MCF 10A (cell line): ENCODE results near the gene METTL5. TPM values are rescaled to one million over a fixed set of nuclear protein-coding genes. Genes with fewer than 3 reads are reported as not detected.
A peak's percentile ranks its signal among the peaks of the same experiment; 100 is the strongest.

Source experiments
- BruUV-seq: library from RNA; stranded (reverse); fragments of 400-500 nt; replicated peaks from 2 replicates; lab custom pipeline; 2021; lab: Mats Ljungman, UMichigan
- CTCF ChIA-PET: fragments of 300-600 bp; sonication (Branson Sonifier 250); formaldehyde crosslinking; extraction: SDS; loops from one replicate; lab custom pipeline; 2021; ENCODE audit warnings: antibody characterized with exemption, inconsistent platforms; lab: Yijun Ruan, JAX
- POLR2A ChIA-PET: fragments of 300-600, 350-650 bp; sonication (Branson Sonifier 250); formaldehyde crosslinking; extraction: SDS; loops from one replicate; lab custom pipeline; 2020; ENCODE audit warnings: antibody characterized with exemption, inconsistent platforms; lab: Yijun Ruan, JAX
- DNase-seq: peaks from one replicate; pipeline ENCODE4 v3.0.0-alpha.2; 2018; ENCODE audit not compliant: unreplicated experiment
- H3K27ac Mint-ChIP-seq: one replicate; pipeline ENCODE4 v1.8.0; 2022; ENCODE audit warnings: mild to moderate bottlenecking, low read depth, mixed read lengths; ENCODE audit not compliant: unreplicated experiment
- H3K27me3 Mint-ChIP-seq: one replicate; pipeline ENCODE4 v1.8.0; 2022; ENCODE audit warnings: mixed read lengths; ENCODE audit not compliant: insufficient read depth, unreplicated experiment
- H3K36me3 Mint-ChIP-seq: one replicate; pipeline ENCODE4 v1.8.0; 2022; ENCODE audit warnings: mild to moderate bottlenecking, moderate library complexity, mixed read lengths; ENCODE audit not compliant: insufficient read depth, unreplicated experiment
- H3K4me1 Mint-ChIP-seq: one replicate; pipeline ENCODE4 v1.8.0; 2022; ENCODE audit warnings: mixed read lengths; ENCODE audit not compliant: insufficient read depth, unreplicated experiment
- H3K4me3 Mint-ChIP-seq: one replicate; pipeline ENCODE4 v1.8.0; 2022; ENCODE audit warnings: mild to moderate bottlenecking, moderate library complexity, mixed read lengths; ENCODE audit not compliant: unreplicated experiment
- H3K9me3 Mint-ChIP-seq: one replicate; pipeline ENCODE4 v1.8.0; 2022; ENCODE audit warnings: mixed read lengths; ENCODE audit not compliant: unreplicated experiment
- CTCF ChIP-seq: fragments of 200-600 bp; IDR thresholded peaks from one replicate; pipeline ENCODE4 v1.8.0; 2022; ENCODE audit warnings: antibody characterized with exemption, mild to moderate bottlenecking; ENCODE audit not compliant: unreplicated experiment
- intact Hi-C: fragments of 100-400 bp; cut with micrococcal nuclease; formaldehyde crosslinking; loops from 2 replicates; pipeline ENCODE4 v1.14.1; 2022
- total RNA-seq: library from RNA; stranded (reverse); gene quantifications from 2 replicates; pipeline ENCODE4 v1.2.3, GENCODE V29; 2022

Gene METTL5
- total RNA-seq, 1 experiment from 2014 or later: 109 TPM

- BruUV-seq: no TSS peak
- Mint-ChIP-seq H3K27me3 (no peaks in the 10 kb centered on the region), H3K4me1 (peaks cover 4% of the 10 kb centered on the region), H3K36me3 (peaks cover 82% of the 10 kb centered on the region), H3K4me3 (no peak overlapping the region), H3K27ac (no peak overlapping the region), H3K9me3 (no peaks in the 10 kb centered on the region)
- no peak for DNase-seq
- POLR2A ChIA-PET: interaction anchor here (0.6 to 1.6 kb wide), 2 partner anchors 12 to 377 kb away, joined by 3 to 4 read pairs; no protein-coding TSS in a partner anchor
- CTCF ChIA-PET: no interaction called here
- intact Hi-C loops: no loop called here
- no peak for TF ChIP-seq CTCF
Observed at GRCh38 chr2:169806586-169806985, 18.1 kb downstream of the METTL5 start.

GRCh38 chr2:169803480-169803879, 21.2 kb downstream of the METTL5 start:
- H3K4me3 Mint-ChIP-seq: no peak overlapping the region
- ChIA-PET CTCF (interaction anchor here (1.0 to 1.8 kb wide), 3 partner anchors 12 to 20 kb away, joined by 3 to 5 read pairs (median 4); partner anchors contain the start of gene METTL5), POLR2A (interaction anchor here (1.9 to 2.1 kb wide), 2 partner anchors 9 to 21 kb away, joined by 6 to 10 read pairs; partner anchors contain the start of gene METTL5)
- no peak for TF ChIP-seq CTCF
- H3K9me3 Mint-ChIP-seq: no peaks in the 10 kb centered on the region
- peaks cover 4% of the 10 kb centered on the region for H3K4me1 Mint-ChIP-seq
- no peak for DNase-seq
- no peak overlapping the region for H3K27ac Mint-ChIP-seq
- peaks cover 68% of the 10 kb centered on the region for H3K36me3 Mint-ChIP-seq
- BruUV-seq: no TSS peak
- H3K27me3 Mint-ChIP-seq: no peaks in the 10 kb centered on the region
- intact Hi-C loops: no loop called here

GRCh38 chr2:169798718-169799592, 25.8 kb downstream of the METTL5 start, which contains the start of gene SSB:
TSS of gene SSB (plus strand) at chr2:169798871. CDS start at chr2:169800961, 2,090 bp downstream.
- H3K27ac Mint-ChIP-seq: peak within 1 kb of the TSS; percentile 65
- TF ChIP-seq CTCF: no peak
- H3K4me3 Mint-ChIP-seq: peak within 1 kb of the TSS; percentile 78
- H3K9me3 Mint-ChIP-seq: no peaks in the 10 kb centered on the region
- CTCF ChIA-PET: interaction anchor here (0.5 to 0.7 kb wide), 2 partner anchors 28 to 60 kb away, joined by 3 to 4 read pairs; no protein-coding TSS in a partner anchor
- BruUV-seq: no TSS peak
- H3K36me3 Mint-ChIP-seq: peaks cover 36% of the 10 kb centered on the region
- H3K27me3 Mint-ChIP-seq: no peaks in the 10 kb centered on the region
- DNase-seq: peak; percentile 94
- peaks cover 13% of the 10 kb centered on the region for H3K4me1 Mint-ChIP-seq
- intact Hi-C loops: loop anchor here (10.0 kb wide), 1 partner anchor 104 kb away; the partner anchor contains the start of genes CFAP210 and PHOSPHO2
- POLR2A ChIA-PET: interaction anchor here (0.6 to 2.6 kb wide), 15 partner anchors 9 to 225 kb away, joined by 3 to 22 read pairs (median 4); partner anchors contain the start of genes FASTKD1, KLHL23, METTL5 and UBR3

GRCh38 chr2:169798397-169798717, 26.3 kb downstream of the METTL5 start:
- peaks cover 13% of the 10 kb centered on the region for H3K4me1 Mint-ChIP-seq
- no TSS peak for BruUV-seq
- peak overlapping the region; percentile 65 for H3K27ac Mint-ChIP-seq
- peaks cover 30% of the 10 kb centered on the region for H3K36me3 Mint-ChIP-seq
- intact Hi-C loops: loop anchor here (10.0 kb wide), 1 partner anchor 104 kb away; the partner anchor contains the start of genes CFAP210 and PHOSPHO2
- ChIA-PET POLR2A (interaction anchor here (0.6 to 2.6 kb wide), 14 partner anchors 8 to 225 kb away, joined by 3 to 22 read pairs (median 4); partner anchors contain the start of genes FASTKD1, KLHL23, METTL5 and UBR3), CTCF (interaction anchor here (0.7 kb wide), 1 partner anchor 59 kb away, joined by 3 read pairs; no protein-coding TSS in a partner anchor)
- no peak for DNase-seq
- TF ChIP-seq CTCF: no peak
- no peaks in the 10 kb centered on the region for H3K9me3 Mint-ChIP-seq
- peak overlapping the region; percentile 78 for H3K4me3 Mint-ChIP-seq
- no peaks in the 10 kb centered on the region for H3K27me3 Mint-ChIP-seq
